Vagina (tissue), 2 donors: ENCODE results near the gene DGKI.

Experiments
- CTCF ChIP-seq, 3 experiments: fragments of 450-650 bp in 2 of 3; fragments of 200-600 bp in 1 of 3; sonication (generic) in 1 of 3; IDR thresholded peaks; one replicate each; pipeline ENCODE4 v1.5.1; 2017 to 2019; ENCODE audit warnings: antibody characterized with exemption in 3 of 3, mild to moderate bottlenecking in 2 of 3, moderate library complexity in 2 of 3
- POLR2AphosphoS5 ChIP-seq, 2 donors: sonication (generic); formaldehyde crosslinking; IDR thresholded peaks; one replicate each; pipeline ENCODE4 v1.9.0; 2017; ENCODE audit warnings: antibody characterized with exemption in 2 of 2, mild to moderate bottlenecking in 2 of 2, low read depth in 1 of 2; ENCODE audit not compliant: insufficient read depth in 1 of 2

GRCh38 chr7:137411446-137411845, 435.3 kb downstream of the DGKI start:
- TF ChIP-seq CTCF (IDR thresholded peaks at IDR 0.05) (no peak), POLR2AphosphoS5 (IDR thresholded peaks at IDR 0.05; ENCODE audit: insufficient read depth in 1 of 2, low read depth in 1 of 2) (no peak)
